K562 (cell line): ENCODE measurements around the gene IMPA2. TPM values are rescaled to one million over a fixed set of nuclear protein-coding genes. Genes with fewer than 3 reads are reported as not detected.

Source experiments
- ATAC-seq: fragments of 200-7000 bp; cut with Tn5 transposase; 3 replicates; pipeline ENCODE4 v1.9.1; 2020; ENCODE audit warnings: moderate library complexity
- BruUV-seq: library from RNA; stranded (reverse); fragments of 400-500 nt; replicated peaks from 2 replicates; lab custom pipeline; 2021; lab: Mats Ljungman, UMichigan
- CTCF ChIA-PET: fragments of 300-600 bp; formaldehyde crosslinking; extraction: SDS; loops from one replicate; lab custom pipeline; 2021; ENCODE audit warnings: low intra/inter-chr PET ratio; lab: Yijun Ruan, JAX
- POLR2A ChIA-PET: fragments of 300-600, 350-650 bp; sonication (Branson Sonifier 250); formaldehyde crosslinking; extraction: SDS; loops from one replicate; lab custom pipeline; 2021; ENCODE audit warnings: antibody characterized with exemption, inconsistent platforms; lab: Yijun Ruan, JAX
- DNase-seq, 4 experiments: peaks; one replicate each; pipeline versions ENCODE4 v3.0.0 to v3.0.0-alpha.2; 2011 to 2018; ENCODE audit warnings: low spot score in 3 of 4, mixed read lengths in 3 of 4; ENCODE audit errors: extremely low read depth in 1 of 4
- FAIRE-seq: peaks from 2 replicates; lab custom pipeline; 2011; peaks lifted over from hg19 to GRCh38; lab: Jason Lieb, UNC
- H2AFZ ChIP-seq: 2 replicates; pipeline ENCODE4 v1.6.0; 2011; ENCODE audit warnings: low read depth, low read length, control low read depth, inconsistent platforms
- H3K27ac ChIP-seq: fragments of 200-600 bp; 3 replicates; pipeline ENCODE4 v1.8.0; 2011; ENCODE audit warnings: low read depth, mild to moderate bottlenecking, control low read depth, inconsistent platforms, low read length, moderate library complexity, mixed read lengths; ENCODE audit errors: extremely low read depth
- H3K27me3 ChIP-seq, 2 experiments: fragments of 300-600 bp in 1 of 2; 2 replicates in 1 of 2; 3 replicates in 1 of 2; pipeline versions ENCODE4 v1.6.0 to v1.8.0; 2011; ENCODE audit warnings: inconsistent platforms in 2 of 2, low read length in 2 of 2, mild to moderate bottlenecking in 1 of 2, mixed read lengths in 1 of 2, moderate library complexity in 1 of 2; ENCODE audit not compliant: control insufficient read depth in 2 of 2, insufficient read depth in 2 of 2
- H3K36me3 ChIP-seq: fragments of 300-600 bp; 3 replicates; pipeline ENCODE4 v1.8.0; 2011; ENCODE audit warnings: mild to moderate bottlenecking, low read length, inconsistent platforms; ENCODE audit not compliant: control insufficient read depth, insufficient read depth
- H3K4me1 ChIP-seq, 2 experiments: fragments of 200-600 bp in 1 of 2; replicated peaks in 1 of 2; 2 replicates in 1 of 2; 3 replicates in 1 of 2; pipeline versions ENCODE4 v1.5.1 to v1.8.0; 2011; ENCODE audit warnings: inconsistent platforms in 2 of 2, low read length in 2 of 2, mild to moderate bottlenecking in 1 of 2, mixed read lengths in 1 of 2, moderate library complexity in 1 of 2; ENCODE audit not compliant: control insufficient read depth in 2 of 2, insufficient read depth in 2 of 2
- H3K4me2 ChIP-seq: 2 replicates; pipeline ENCODE4 v1.6.1; 2011; ENCODE audit warnings: low read length, control low read depth, inconsistent platforms, mixed read lengths; ENCODE audit not compliant: insufficient read depth
- H3K4me3 ChIP-seq: fragments of 200-600 bp; sonication (generic), shearing (Covaris generic); 2 replicates; pipeline ENCODE4 v1.5.1; 2016; ENCODE audit warnings: control low read depth, inconsistent platforms
- H3K79me2 ChIP-seq: fragments of 200-600 bp; 3 replicates; pipeline ENCODE4 v1.8.0; 2011; ENCODE audit warnings: low read length, inconsistent platforms; ENCODE audit not compliant: control insufficient read depth, insufficient read depth
- H3K9ac ChIP-seq, 2 experiments: 2 replicates each; pipeline versions ENCODE4 v1.6.0 to v1.6.1; 2011; ENCODE audit warnings: low read depth in 2 of 2, low read length in 2 of 2, control low read depth in 1 of 2, inconsistent platforms in 1 of 2, mild to moderate bottlenecking in 1 of 2, mixed read lengths in 1 of 2; ENCODE audit not compliant: insufficient read depth in 1 of 2
- H3K9me1 ChIP-seq: one replicate; pipeline ENCODE4 v1.6.0; 2011; ENCODE audit warnings: inconsistent platforms, mild to moderate bottlenecking, low read length, moderate library complexity; ENCODE audit not compliant: control insufficient read depth, insufficient read depth
- H3K9me3 ChIP-seq: replicated peaks from 2 replicates; pipeline ENCODE4 v1.5.1; 2011; ENCODE audit warnings: low read depth, low read length, inconsistent platforms; ENCODE audit not compliant: control insufficient read depth, insufficient read depth
- H4K20me1 ChIP-seq: replicated peaks from 2 replicates; pipeline ENCODE4 v1.6.1; 2011; ENCODE audit warnings: low read length, inconsistent platforms, mixed read lengths; ENCODE audit not compliant: control insufficient read depth, insufficient read depth
- CBX2 ChIP-seq: fragments of 200-600 bp; sonication (generic); IDR thresholded peaks from one replicate; pipeline ENCODE4 v1.6.1; 2012; ENCODE audit warnings: mild to moderate bottlenecking, low read length, inconsistent platforms; ENCODE audit not compliant: insufficient read depth, poor library complexity, severe bottlenecking
- EGR1 ChIP-seq: fragments of 450-650 bp; conservative IDR thresholded peaks from 2 replicates; pipeline ENCODE4 v1.6.1; 2017; ENCODE audit warnings: mild to moderate bottlenecking
- ELF2 ChIP-seq: fragments of 250-450 bp; sonication (Bioruptor Pico); IDR thresholded peaks from 2 replicates; pipeline ENCODE4 v1.5.0; 2021; ENCODE audit warnings: mild to moderate bottlenecking
- ETS2 ChIP-seq: IDR thresholded peaks from 2 replicates; pipeline ENCODE4 v1.6.1; 2016; ENCODE audit warnings: borderline replicate concordance, missing genetic modification characterization, mild to moderate bottlenecking, moderate library complexity, missing compliant biosample characterization; ENCODE audit not compliant: poor library complexity, severe bottlenecking
- GABPB2 ChIP-seq: fragments of 250-450 bp; sonication (Bioruptor Pico); conservative IDR thresholded peaks from 2 replicates; pipeline ENCODE4 v1.5.1; 2021; ENCODE audit warnings: mild to moderate bottlenecking
- STAT5B ChIP-seq: fragments of 250-450 bp; sonication (Bioruptor Pico); IDR thresholded peaks from 2 replicates; pipeline ENCODE4 v1.8.0; 2021; ENCODE audit warnings: mild to moderate bottlenecking, inconsistent platforms
- ZNF232 ChIP-seq: sonication (generic); formaldehyde crosslinking; IDR thresholded peaks from 2 replicates; pipeline ENCODE4 v1.8.0; 2022; ENCODE audit warnings: mild to moderate bottlenecking, missing genetic modification reagents
- WGBS: fragments of 100-300 bp; shearing (Covaris generic); methylation state at CpG from one replicate; pipeline ENCODE4 v1.1.6; 2016; ENCODE audit warnings: low coverage, mixed read lengths; ENCODE audit not compliant: insufficient coverage; ENCODE audit errors: missing lambda C conversion rate; 5-methylcytosine and 5-hydroxymethylcytosine counted together
- in situ Hi-C: fragments of 300-500 bp; cut with MboI; formaldehyde crosslinking; loops from 4 replicates; pipeline ENCODE4 v1.15.0; 2018; ENCODE audit warnings: inconsistent platforms, mixed read lengths
- intact Hi-C: fragments of 100-400 bp; cut with micrococcal nuclease; formaldehyde crosslinking; loops from 2 replicates; pipeline ENCODE4 v1.14.2; 2022
- polyA plus RNA-seq, 8 experiments: library from polyadenylated mRNA; depleted of rRNA in 4 of 8; stranded (reverse) in 5 of 8; unstranded in 3 of 8; fragments of >200 nt; fragmentation: Nextera tagmentation in 2 of 8; fragmentation: Illumina TruSeq in 1 of 8; extraction: Ambion mirVana in 2 of 8; extraction: Trizol in 1 of 8; gene quantifications; 2 replicates each; pipeline versions ENCODE4 v1.2.1 to v1.2.3, GENCODE V29; 2011 to 2014; ENCODE audit warnings: inconsistent platforms in 1 of 8, missing spikeins in 1 of 8
- total RNA-seq, 7 experiments: library from RNA; depleted of rRNA in 6 of 7; stranded (reverse); fragments of >200 nt in 6 of 7; fragmentation: Illumina TruSeq in 2 of 7; extraction: Trizol in 2 of 7; gene quantifications; 2 replicates each; pipeline versions ENCODE4 v1.2.1 to v1.2.3, GENCODE V29; 2011 to 2021; ENCODE audit warnings: low replicate concordance in 1 of 7
- TF ChIP-seq, protein P1 (sequence below): fragments of 250-450 bp; sonication (Bioruptor Pico); IDR thresholded peaks from 2 replicates; pipeline ENCODE4 v1.5.0; 2021; ENCODE audit warnings: mild to moderate bottlenecking, moderate library complexity

The IMPA2 gene
- total and polyA plus RNA-seq, 9 of the 15 experiments (the other 6 are each of a cell fraction or from before 2014, with no cell fraction given), result 0.62 to 11.3 (median 5.7) TPM

DNA sequence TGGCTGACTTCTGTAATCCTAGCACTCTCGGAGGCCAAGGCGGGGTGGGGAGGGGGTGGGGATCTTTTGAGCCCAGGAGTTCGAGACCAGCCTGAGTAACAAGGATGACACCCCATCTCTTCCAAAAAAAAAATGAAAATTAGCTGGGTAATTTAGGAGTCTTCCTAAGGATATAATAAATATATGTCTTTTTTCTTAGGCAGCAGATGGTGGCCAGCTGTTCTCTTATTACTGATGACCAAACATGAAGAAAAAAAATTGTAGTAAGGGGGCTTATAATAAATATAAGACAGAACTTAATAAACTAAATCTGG, 4.2 kb upstream of the IMPA2 start (continued):
- TF ChIP-seq, protein P1, sequence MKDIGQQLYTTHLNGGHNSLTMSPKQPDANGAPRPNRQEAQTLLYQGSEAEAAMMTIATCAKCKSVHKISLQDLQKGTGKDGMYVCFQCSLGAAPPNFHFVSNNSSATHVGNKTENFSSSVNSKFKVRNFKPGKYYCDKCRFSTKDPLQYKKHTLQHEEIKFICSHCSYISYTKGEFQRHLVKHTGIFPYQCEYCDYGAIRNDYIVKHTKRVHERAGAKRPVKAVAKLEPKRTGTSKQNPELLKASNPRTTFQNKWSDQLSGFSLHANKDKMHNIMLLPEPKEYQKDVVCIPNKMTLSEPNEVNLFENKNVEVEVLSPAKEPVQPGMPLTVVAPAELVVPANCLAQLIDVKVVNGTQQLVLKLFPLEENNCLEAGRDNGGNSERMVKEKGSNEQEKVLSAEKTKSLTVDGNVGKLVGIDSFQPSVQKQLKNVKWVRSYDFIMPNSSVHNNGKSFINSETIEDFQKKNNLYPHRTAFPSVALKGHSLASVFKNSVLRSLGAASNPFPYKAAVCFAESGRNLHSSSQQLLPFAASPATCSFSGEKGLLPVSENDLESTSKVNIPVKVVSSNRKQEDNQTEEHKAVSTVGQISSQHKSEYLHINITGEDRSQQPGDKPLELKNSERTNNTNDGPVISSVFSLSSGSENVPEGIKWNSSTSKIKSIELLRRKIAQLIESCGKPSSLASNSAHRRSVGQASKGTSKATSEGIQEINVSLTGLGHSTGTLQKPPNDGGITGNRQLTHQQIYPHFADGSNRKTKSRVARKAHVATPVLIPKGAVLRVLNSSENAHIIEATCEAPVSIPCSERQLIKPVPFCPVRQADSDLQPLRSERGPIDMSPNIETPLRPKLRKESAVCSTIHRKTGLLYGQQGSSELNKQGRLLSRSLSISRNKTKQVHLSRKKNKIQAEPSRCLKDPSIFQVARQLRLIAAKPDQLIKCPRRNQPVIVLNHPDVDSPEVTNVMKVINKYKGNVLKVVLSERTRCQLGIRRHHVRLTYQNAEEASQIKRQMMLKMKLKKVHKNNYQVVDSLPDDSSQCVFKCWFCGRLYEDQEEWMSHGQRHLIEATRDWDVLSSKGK (CRISPR knock-in tag), result no peak
- no peak for TF ChIP-seq ETS2 (tag)

DNA sequence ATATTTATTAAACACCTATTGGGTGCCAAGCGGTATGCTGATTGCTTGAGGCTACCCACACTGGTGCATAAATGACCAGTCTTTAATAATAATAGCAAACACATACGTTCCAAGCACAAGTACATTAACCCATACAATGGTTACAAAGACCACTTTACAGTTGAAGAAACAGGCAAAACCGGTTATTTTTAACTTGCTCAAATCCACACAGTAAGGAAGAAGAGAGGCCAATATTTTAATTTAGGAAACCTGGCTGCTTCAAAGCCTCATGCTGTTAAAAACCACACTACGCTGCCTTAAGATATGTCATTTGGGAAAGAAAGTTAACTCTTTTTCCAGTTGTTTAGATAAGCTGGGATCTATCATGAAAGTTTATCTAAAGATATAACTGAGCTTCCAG, 2.4 kb upstream of the IMPA2 start:
- ATAC-seq, result no peak
- no peaks in the 10 kb centered on the region for H3K9me1 ChIP-seq
- no peaks in the 10 kb centered on the region for H3K36me3 ChIP-seq
- no peak for DNase-seq
- ChIA-PET POLR2A (no interaction called here), CTCF (no interaction called here)
- BruUV-seq, result no TSS peak
- H3K79me2 ChIP-seq, result no peaks in the 10 kb centered on the region
- H4K20me1 ChIP-seq, result no peaks in the 10 kb centered on the region
- H2AFZ ChIP-seq, result peak overlapping the region; percentile 59
- WGBS, result 84% methylated on average over 4 of the region's 4 CpGs
- no peak overlapping the region for H3K4me2 ChIP-seq
- H3K4me1 ChIP-seq, result peaks cover 10 to 19% of the 10 kb centered on the region in 2 experiments
- in situ Hi-C loops, result no loop called here
- no peak for TF ChIP-seq ELF2
- no peak for TF ChIP-seq ETS2 (tag)
- no peak for TF ChIP-seq ZNF232 (CRISPR knock-in tag)
- TF ChIP-seq EGR1, result no peak
- TF ChIP-seq CBX2, result no peak
- no peak for TF ChIP-seq GABPB2
- no peak for TF ChIP-seq STAT5B
- TF ChIP-seq, all 486 proteins: peak for 0
- Histone ChIP-seq H3K9me3 (no peaks in the 10 kb centered on the region), H3K4me3 (no peak overlapping the region), H3K27ac (no peak overlapping the region), H3K27me3 (no peaks in the 10 kb centered on the region), H3K9ac (no peak overlapping the region)
- intact Hi-C loops, result no loop called here
- peak; percentile 77 for FAIRE-seq
